ENCODE data around the gene NRF1. TPM values are rescaled to one million over a fixed set of nuclear protein-coding genes. Genes with fewer than 3 reads are reported as not detected.

The NRF1 gene
- total RNA-seq, 2 donors from 2014 or later = 13.4 to 15.7 TPM

GRCh38 chr7:129617178-129617577, 5.7 kb downstream of the NRF1 start:
- no peaks in the 10 kb centered on the region for H3K36me3 ChIP-seq
- no peak for TF ChIP-seq CTCF (IDR thresholded peaks at IDR 0.05)
- H3K27me3 ChIP-seq = no peaks in the 10 kb centered on the region
- no peak for DNase-seq
- no peak overlapping the region for H3K4me3 ChIP-seq
- intact Hi-C loops (cut with DNase I) = no loop called here
- H3K9me3 ChIP-seq = no peaks in the 10 kb centered on the region
- H3K9ac ChIP-seq (ENCODE audit: low read depth in 2 of 2, low read length in 2 of 2) = no peak overlapping the region
- no peak overlapping the region for H3K27ac ChIP-seq
- no peaks in the 10 kb centered on the region for H3K4me1 ChIP-seq

- no peak overlapping the region for H3K9ac ChIP-seq (ENCODE audit: low read depth in 2 of 2, low read length in 2 of 2)
- DNase-seq = no peak
- no peaks in the 10 kb centered on the region for H3K4me1 ChIP-seq
- H3K4me3 ChIP-seq = no peak overlapping the region
- no peaks in the 10 kb centered on the region for H3K36me3 ChIP-seq
- TF ChIP-seq CTCF (IDR thresholded peaks at IDR 0.05) = no peak
- intact Hi-C loops (cut with DNase I) = no loop called here
- H3K27me3 ChIP-seq = no peaks in the 10 kb centered on the region
- no peak overlapping the region for H3K27ac ChIP-seq
- no peaks in the 10 kb centered on the region for H3K9me3 ChIP-seq
These were observed 6.1 kb downstream of the NRF1 start for GRCh38 chr7:129617652-129618051.

DNA sequence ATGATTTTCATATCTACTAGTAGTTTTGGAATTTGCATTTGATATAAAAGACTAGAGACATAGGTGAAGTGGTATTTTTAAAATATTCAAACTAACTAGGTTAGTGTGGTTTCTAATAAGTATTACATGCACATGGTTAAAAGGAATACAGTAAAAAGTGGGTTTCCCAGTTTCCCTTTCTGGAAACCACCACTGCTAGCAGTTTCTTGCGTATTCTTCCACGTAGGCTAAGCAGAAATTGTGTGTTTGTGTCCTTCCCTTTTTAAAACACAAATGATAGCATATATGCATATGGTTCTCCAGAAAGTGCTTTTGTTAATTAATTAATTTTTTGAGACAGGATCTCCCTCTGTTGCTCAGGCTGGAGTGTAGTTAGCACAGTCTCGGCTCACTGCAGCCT, 15.4 kb downstream of the NRF1 start:
- no peak overlapping the region for H3K9ac ChIP-seq (ENCODE audit: low read depth in 2 of 2, low read length in 2 of 2)
- H3K27ac ChIP-seq = no peak overlapping the region
- DNase-seq = no peak
- no peak overlapping the region for H3K4me3 ChIP-seq
- no peaks in the 10 kb centered on the region for H3K36me3 ChIP-seq
- no peaks in the 10 kb centered on the region for H3K9me3 ChIP-seq
- intact Hi-C loops (cut with DNase I) = no loop called here
- no peaks in the 10 kb centered on the region for H3K27me3 ChIP-seq
- no peaks in the 10 kb centered on the region for H3K4me1 ChIP-seq
- no peak for TF ChIP-seq CTCF (IDR thresholded peaks at IDR 0.05)

DNA sequence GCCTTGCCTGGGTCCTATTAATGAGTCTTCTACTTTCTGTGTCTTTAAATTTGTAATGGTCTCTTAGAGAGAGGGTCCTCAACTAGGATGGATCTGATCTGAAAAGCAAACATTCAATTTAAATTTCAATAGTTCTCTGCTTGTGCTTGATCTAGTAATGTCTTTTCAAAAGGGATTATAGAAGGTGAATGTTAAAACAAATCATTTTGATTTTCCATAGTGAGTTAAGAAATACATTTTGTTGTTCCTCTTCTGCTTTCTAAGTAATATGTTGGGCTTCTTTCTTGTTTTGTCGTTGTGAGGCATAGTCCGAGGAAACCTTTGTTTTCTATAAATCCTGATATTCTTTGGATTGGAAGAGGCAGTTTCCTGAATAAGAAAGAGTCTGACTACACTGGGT, 18.8 kb downstream of the NRF1 start:
- no peak for DNase-seq
- intact Hi-C loops (cut with DNase I) = loop anchor here (10.0 kb wide), 1 partner anchor 416 kb away; no protein-coding TSS in a partner anchor
- no peaks in the 10 kb centered on the region for H3K4me1 ChIP-seq
- no peaks in the 10 kb centered on the region for H3K27me3 ChIP-seq
- H3K9ac ChIP-seq (ENCODE audit: low read depth in 2 of 2, low read length in 2 of 2) = no peak overlapping the region
- H3K27ac ChIP-seq = no peak overlapping the region
- no peaks in the 10 kb centered on the region for H3K36me3 ChIP-seq
- no peak for TF ChIP-seq CTCF (IDR thresholded peaks at IDR 0.05)
- no peaks in the 10 kb centered on the region for H3K9me3 ChIP-seq
- H3K4me3 ChIP-seq = no peak overlapping the region

- Histone ChIP-seq H3K27me3 (no peaks in the 10 kb centered on the region), H3K4me1 (no peaks in the 10 kb centered on the region), H3K4me3 (no peak overlapping the region), H3K36me3 (no peaks in the 10 kb centered on the region), H3K9ac (ENCODE audit: low read depth in 2 of 2, low read length in 2 of 2) (no peak overlapping the region), H3K9me3 (no peaks in the 10 kb centered on the region), H3K27ac (no peak overlapping the region)
- intact Hi-C loops (cut with DNase I) = loop anchor here (10.0 kb wide), 1 partner anchor 420 kb away; no protein-coding TSS in a partner anchor
- no peak for DNase-seq
- TF ChIP-seq CTCF (IDR thresholded peaks at IDR 0.05) = no peak
These were observed 23.0 kb downstream of the NRF1 start for GRCh38 chr7:129634361-129635034.

Data from colonic mucosa (tissue), 4 donors.